Lower leg skin (tissue), 4 donors: ENCODE measurements around the gene ABHD5. TPM values are rescaled to one million over a fixed set of nuclear protein-coding genes. Genes with fewer than 3 reads are reported as not detected.
"Not testable (repeated sequence)": the region's sequence is repeated elsewhere in the genome, so short reads cannot be mapped to it uniquely, and the experiment has no call there.

ENCODE experiments used
- DNase-seq, 2 donors: peaks; one replicate each; pipeline ENCODE4 v3.0.0-alpha.2; 2019; ENCODE audit warnings: low spot score in 2 of 2
- H3K4me3 ChIP-seq: fragments of 200-600 bp; sonication (generic); 2 replicates; pipeline ENCODE4 v1.5.1; 2017; ENCODE audit warnings: mild to moderate bottlenecking, low read depth; ENCODE audit not compliant: poor library complexity, severe bottlenecking
- POLR2A ChIP-seq, 2 donors: fragments of 450-650 bp; IDR thresholded peaks; one replicate each; pipeline ENCODE4 v1.6.1; 2016 to 2017; ENCODE audit warnings: antibody characterized with exemption in 2 of 2, mild to moderate bottlenecking in 1 of 2, moderate library complexity in 1 of 2
- WGBS, 2 donors: methylation state at CpG; one replicate each; pipeline ENCODE4 v1.1.5; 2018; 5-methylcytosine and 5-hydroxymethylcytosine counted together
- intact Hi-C: fragments of 100-400 bp; cut with DNase I; formaldehyde crosslinking; loops from one replicate; pipeline ENCODE4 v1.15.0; 2023; ENCODE audit warnings: low total_unique reads
- total RNA-seq, 4 donors: library from RNA; depleted of rRNA; stranded (reverse); fragments of >200 nt; gene quantifications; one replicate each; pipeline ENCODE4 v1.1.0, GENCODE V29; 2016
- TF ChIP-seq, protein P1 (sequence below), 3 donors: fragments of 450-650 bp; IDR thresholded peaks; one replicate each; pipeline ENCODE4 v1.5.1; 2016; ENCODE audit warnings: antibody characterized with exemption in 3 of 3, mild to moderate bottlenecking in 3 of 3, moderate library complexity in 2 of 3

ABHD5 gene
- total RNA-seq, 4 donors from 2014 or later: 109 to 132 (median 118) TPM

DNA sequence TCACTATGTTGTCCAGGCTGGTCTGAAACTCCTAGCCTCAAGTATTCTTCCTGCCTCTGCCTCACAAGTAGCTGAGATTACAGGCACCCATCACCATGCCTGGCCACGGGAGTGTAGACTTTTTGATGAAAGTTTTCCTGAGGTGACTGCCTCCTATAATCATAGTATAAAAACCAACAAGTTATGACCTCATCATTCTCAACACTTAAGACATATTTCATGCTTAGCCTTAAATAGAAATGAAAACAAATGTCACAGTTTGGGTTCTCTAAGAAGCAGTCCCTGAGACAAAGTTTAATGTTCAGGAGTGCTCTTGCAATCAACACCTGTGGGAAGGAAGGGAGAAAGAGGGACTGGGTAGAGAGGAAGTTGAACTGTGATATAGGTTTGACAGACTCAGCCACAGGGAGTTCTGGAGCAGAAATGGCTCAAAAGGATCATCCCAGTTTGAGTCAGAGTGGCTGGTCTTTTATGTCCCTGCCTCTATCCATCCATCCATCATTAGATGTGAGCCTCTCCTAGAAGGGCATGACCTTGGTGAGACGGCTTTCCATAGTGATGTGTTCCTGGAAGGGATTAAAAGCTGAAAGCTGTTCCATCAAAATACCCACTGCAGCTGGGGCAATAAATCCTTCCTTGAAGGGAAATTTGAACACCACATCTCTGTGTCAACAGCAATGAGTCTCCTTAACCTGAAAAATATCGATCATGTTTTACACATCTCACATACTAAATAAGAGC is 16.2 kb upstream of the ABHD5 start:
- intact Hi-C loops: no loop called here
- no peak for TF ChIP-seq POLR2A (IDR thresholded peaks at IDR 0.05)
- TF ChIP-seq, protein P1, sequence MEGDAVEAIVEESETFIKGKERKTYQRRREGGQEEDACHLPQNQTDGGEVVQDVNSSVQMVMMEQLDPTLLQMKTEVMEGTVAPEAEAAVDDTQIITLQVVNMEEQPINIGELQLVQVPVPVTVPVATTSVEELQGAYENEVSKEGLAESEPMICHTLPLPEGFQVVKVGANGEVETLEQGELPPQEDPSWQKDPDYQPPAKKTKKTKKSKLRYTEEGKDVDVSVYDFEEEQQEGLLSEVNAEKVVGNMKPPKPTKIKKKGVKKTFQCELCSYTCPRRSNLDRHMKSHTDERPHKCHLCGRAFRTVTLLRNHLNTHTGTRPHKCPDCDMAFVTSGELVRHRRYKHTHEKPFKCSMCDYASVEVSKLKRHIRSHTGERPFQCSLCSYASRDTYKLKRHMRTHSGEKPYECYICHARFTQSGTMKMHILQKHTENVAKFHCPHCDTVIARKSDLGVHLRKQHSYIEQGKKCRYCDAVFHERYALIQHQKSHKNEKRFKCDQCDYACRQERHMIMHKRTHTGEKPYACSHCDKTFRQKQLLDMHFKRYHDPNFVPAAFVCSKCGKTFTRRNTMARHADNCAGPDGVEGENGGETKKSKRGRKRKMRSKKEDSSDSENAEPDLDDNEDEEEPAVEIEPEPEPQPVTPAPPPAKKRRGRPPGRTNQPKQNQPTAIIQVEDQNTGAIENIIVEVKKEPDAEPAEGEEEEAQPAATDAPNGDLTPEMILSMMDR (IDR thresholded peaks at IDR 0.05): no peak
- no peak overlapping the region for H3K4me3 ChIP-seq
- no peak for DNase-seq
- 69 to 79% methylated on average over 3 of the region's 3 CpGs for WGBS, 2 donors

DNA sequence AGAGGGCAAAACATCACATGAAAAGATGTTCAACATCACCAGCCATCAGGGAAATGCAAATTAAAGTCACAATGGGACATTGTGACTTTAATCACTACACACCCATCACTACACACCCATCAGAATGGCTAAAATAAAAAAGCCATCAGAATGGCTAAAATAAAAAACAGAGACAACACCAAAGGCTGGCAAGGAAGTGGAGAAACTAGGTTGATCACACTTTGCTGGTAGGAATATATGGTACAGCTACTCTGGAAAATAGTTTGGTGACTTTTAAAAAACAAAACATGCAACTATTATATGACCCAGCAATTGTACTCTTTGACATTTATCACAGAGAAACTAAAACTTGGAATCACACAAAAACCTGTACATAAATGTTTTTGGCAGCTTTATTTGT is 15.1 kb upstream of the ABHD5 start:
- no peak for DNase-seq
- H3K4me3 ChIP-seq: no peak overlapping the region
- TF ChIP-seq, protein P1 (IDR thresholded peaks at IDR 0.05): no peak
- TF ChIP-seq POLR2A (IDR thresholded peaks at IDR 0.05): no peak
- intact Hi-C loops: no loop called here

DNA sequence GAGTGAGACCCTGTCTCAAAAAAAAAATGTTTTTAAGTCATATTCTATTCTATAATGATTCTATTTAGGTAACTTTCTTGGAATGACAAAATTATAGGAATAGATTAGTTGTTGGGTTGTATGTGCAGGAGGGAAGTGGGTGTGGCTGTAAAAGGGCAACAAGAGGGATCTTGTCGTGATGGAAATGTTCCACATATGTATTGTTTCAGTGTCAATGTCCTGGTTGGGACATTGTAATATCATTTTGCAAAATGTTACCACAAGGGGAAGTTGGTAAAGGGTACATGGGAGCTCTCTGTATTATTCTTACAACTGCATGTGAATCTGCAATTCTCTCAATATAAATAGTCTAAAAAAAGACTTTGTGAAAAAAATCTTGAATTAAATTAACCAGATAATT is 14.3 kb upstream of the ABHD5 start:
- intact Hi-C loops: no loop called here
- DNase-seq: no peak
- WGBS, 2 donors: 55 to 60% methylated on average over 1 of the region's 1 CpG
- TF ChIP-seq, protein P1 (IDR thresholded peaks at IDR 0.05): no peak
- TF ChIP-seq POLR2A (IDR thresholded peaks at IDR 0.05): no peak
- no peak overlapping the region for H3K4me3 ChIP-seq

DNA sequence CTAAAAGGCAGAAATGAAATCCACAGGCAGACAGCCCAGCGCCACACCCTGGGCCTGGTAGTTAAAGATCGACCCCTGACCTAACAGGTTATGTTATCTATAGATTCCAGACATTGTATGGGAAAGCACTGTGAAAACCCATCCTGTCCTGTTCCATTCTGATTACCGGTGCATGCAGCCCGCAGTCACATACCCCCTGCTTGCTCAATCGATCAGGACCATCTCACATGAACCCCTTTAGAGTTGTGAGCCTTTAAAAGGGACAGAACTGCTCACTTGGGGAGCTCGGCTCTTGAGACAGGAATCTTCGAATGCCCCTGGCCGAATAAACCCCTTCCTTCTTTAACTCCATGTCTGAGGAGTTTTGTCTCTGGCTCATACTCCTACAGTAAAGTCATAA is 12.4 kb upstream of the ABHD5 start:
- WGBS, 2 donors: 90 to 95% methylated on average over 8 of the region's 8 CpGs
- intact Hi-C loops, DNase-seq, H3K4me3 ChIP-seq: not testable (repeated sequence)

DNA sequence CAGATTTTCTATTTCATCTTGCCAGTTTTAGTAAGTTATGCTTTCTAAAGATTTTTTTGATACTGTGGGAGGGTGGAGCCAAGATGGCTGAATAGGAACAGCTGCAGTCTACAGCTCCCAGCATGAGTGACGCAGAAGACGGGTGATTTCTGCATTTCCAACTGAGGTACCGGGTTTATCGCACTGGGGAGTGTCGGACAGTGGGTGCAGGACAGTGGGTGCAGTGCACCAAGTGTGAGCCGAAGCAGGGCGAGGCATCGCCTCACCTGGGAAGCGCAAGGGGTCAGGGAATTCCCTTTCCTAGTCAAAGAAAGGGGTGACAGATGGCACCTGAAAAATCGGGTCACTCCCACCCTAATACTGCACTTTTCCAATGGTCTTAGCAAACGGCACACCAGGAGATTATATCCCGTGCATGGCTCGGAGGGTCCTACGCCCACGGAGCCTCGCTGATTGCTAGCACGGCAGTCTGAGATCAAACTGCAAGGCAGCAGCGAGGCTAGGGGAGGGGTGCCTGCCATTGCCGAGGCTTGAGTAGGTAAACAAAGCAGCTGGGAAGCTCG is 11.8 kb upstream of the ABHD5 start:
- DNase-seq, H3K4me3 ChIP-seq, intact Hi-C loops: not testable (repeated sequence)
- WGBS, 2 donors: 98 to 99% methylated on average over 20 of the region's 20 CpGs

DNA sequence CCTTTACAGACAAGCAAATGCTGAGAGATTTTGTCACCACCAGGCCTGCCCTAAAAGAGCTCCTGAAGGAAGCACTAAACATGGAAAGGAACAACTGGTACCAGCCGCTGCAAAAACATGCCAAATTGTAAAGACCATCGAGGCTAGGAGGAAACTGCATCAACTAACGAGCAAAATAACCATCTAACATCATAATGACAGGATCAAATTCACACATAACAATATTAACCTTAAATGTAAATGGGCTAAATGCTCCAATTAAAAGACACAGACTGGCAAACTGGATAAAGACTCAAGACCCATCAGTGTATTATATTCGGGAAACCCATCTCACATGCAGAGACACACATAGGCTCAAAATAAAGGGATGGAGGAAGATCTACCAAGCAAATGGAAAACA is 9.9 kb upstream of the ABHD5 start:
- 92 to 95% methylated on average over 4 of the region's 4 CpGs for WGBS, 2 donors

DNA sequence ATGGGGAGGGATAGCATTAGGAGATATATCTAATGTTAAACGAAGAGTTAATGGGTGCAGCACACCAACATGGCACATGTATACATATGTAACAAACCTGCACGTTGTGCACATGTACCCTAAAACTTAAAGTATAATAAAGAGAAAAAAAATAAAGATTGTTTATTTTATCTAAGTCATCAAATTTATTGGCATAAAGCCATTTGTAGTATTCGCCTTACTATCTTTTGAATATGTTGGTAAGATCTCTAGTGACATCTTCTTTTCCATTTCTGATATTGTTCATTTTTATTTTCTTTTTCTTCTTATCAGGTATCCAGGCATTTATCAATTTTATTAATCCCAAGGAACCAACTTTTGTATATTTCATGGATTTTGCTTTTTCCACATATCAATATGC is 5.8 kb upstream of the ABHD5 start:
- DNase-seq: no peak
- 89 to 92% methylated on average over 3 of the region's 3 CpGs for WGBS, 2 donors
- TF ChIP-seq POLR2A (IDR thresholded peaks at IDR 0.05): no peak
- TF ChIP-seq, protein P1 (IDR thresholded peaks at IDR 0.05): no peak
- H3K4me3 ChIP-seq: no peak overlapping the region
- intact Hi-C loops: no loop called here

More for the DNA sequence above, 9.9 kb upstream of the ABHD5 start:
- H3K4me3 ChIP-seq, intact Hi-C loops, DNase-seq: not testable (repeated sequence)
